GM23338 (cell line): Measurements from ENCODE around the gene PALLD. TPM values are rescaled to one million over a fixed set of nuclear protein-coding genes. Genes with fewer than 3 reads are reported as not detected.

ENCODE experiments used
- ATAC-seq: fragments of 200-7000 bp; cut with Tn5 transposase; 3 replicates; pipeline ENCODE4 v1.9.1; 2020
- DNase-seq: peaks from one replicate; pipeline ENCODE4 v3.0.0-alpha.2; 2015; ENCODE audit warnings: low spot score
- H2AFZ ChIP-seq: fragments of 200-600 bp; sonication (generic); 2 replicates; pipeline ENCODE4 v1.8.0; 2016; ENCODE audit warnings: antibody characterized with exemption, mild to moderate bottlenecking, moderate library complexity
- H3F3A ChIP-seq: fragments of 200-600 bp; sonication (generic); replicated peaks from 2 replicates; pipeline ENCODE4 v1.8.0; 2017; ENCODE audit warnings: antibody characterized with exemption, mixed run types, low read depth
- H3K27ac ChIP-seq: fragments of 200-600 bp; sonication (generic); 2 replicates; pipeline ENCODE4 v1.6.1; 2016; ENCODE audit warnings: low read depth
- H3K27me3 ChIP-seq: fragments of 200-600 bp; sonication (generic); 2 replicates; pipeline ENCODE4 v1.8.0; 2016; ENCODE audit warnings: mild to moderate bottlenecking, mixed run types, moderate library complexity; ENCODE audit not compliant: insufficient read depth
- H3K36me3 ChIP-seq: fragments of 200-600 bp; sonication (generic); 2 replicates; pipeline ENCODE4 v1.8.0; 2016; ENCODE audit warnings: mild to moderate bottlenecking; ENCODE audit not compliant: insufficient read depth
- H3K4me1 ChIP-seq: fragments of 200-600 bp; sonication (generic); 2 replicates; pipeline ENCODE4 v1.8.0; 2016; ENCODE audit warnings: mild to moderate bottlenecking, moderate library complexity; ENCODE audit not compliant: insufficient read depth
- H3K4me2 ChIP-seq: fragments of 200-600 bp; sonication (generic); 2 replicates; pipeline ENCODE4 v1.7.1; 2017; ENCODE audit warnings: mixed run types
- H3K4me3 ChIP-seq: fragments of 200-600 bp; sonication (generic); 2 replicates; pipeline ENCODE4 v1.6.1; 2016; ENCODE audit warnings: mixed run types
- H3K79me2 ChIP-seq: fragments of 200-600 bp; sonication (generic); replicated peaks from 2 replicates; pipeline ENCODE4 v1.8.0; 2017; ENCODE audit warnings: mild to moderate bottlenecking; ENCODE audit not compliant: insufficient read depth
- H3K9me2 ChIP-seq: fragments of 200-600 bp; sonication (generic); 2 replicates; pipeline ENCODE4 v1.8.0; 2017; ENCODE audit not compliant: insufficient read depth
- H4K20me1 ChIP-seq: fragments of 200-600 bp; sonication (generic); replicated peaks from 2 replicates; pipeline ENCODE4 v1.8.0; 2017; ENCODE audit warnings: mild to moderate bottlenecking; ENCODE audit not compliant: insufficient read depth
- H3K27ac Mint-ChIP-seq: 2 replicates; pipeline ENCODE4 v1.8.0; 2020; ENCODE audit warnings: inconsistent platforms, mild to moderate bottlenecking, moderate library complexity, mixed read lengths
- H3K27me3 Mint-ChIP-seq: 3 replicates; pipeline ENCODE4 v1.8.0; 2022; ENCODE audit warnings: low read depth, mild to moderate bottlenecking, moderate library complexity, mixed read lengths, inconsistent platforms; ENCODE audit not compliant: insufficient read depth, poor library complexity
- H3K36me3 Mint-ChIP-seq: 3 replicates; pipeline ENCODE4 v1.8.0; 2021; ENCODE audit warnings: low read depth, mild to moderate bottlenecking, inconsistent platforms, moderate library complexity, mixed read lengths
- H3K4me1 Mint-ChIP-seq: 3 replicates; pipeline ENCODE4 v1.8.0; 2020; ENCODE audit warnings: mild to moderate bottlenecking, inconsistent platforms, mixed read lengths
- H3K4me3 Mint-ChIP-seq: 3 replicates; pipeline ENCODE4 v1.8.0; 2021; ENCODE audit warnings: moderate library complexity, mild to moderate bottlenecking, inconsistent platforms, mixed read lengths
- H3K9me3 Mint-ChIP-seq: 3 replicates; pipeline ENCODE4 v1.8.0; 2020; ENCODE audit warnings: moderate library complexity, mild to moderate bottlenecking, inconsistent platforms, mixed read lengths
- ETS1 ChIP-seq: IDR thresholded peaks from 2 replicates; pipeline ENCODE4 v1.6.1; 2016; ENCODE audit warnings: antibody characterized with exemption
- EZH2phosphoT487 ChIP-seq: fragments of 200-600 bp; sonication (generic); IDR thresholded peaks from one replicate; pipeline ENCODE4 v1.8.1; 2018; ENCODE audit warnings: antibody characterized with exemption; ENCODE audit not compliant: unreplicated experiment
- NANOG ChIP-seq: IDR thresholded peaks from 2 replicates; pipeline ENCODE4 v1.6.1; 2016; ENCODE audit warnings: antibody characterized with exemption, borderline replicate concordance
- POLR2AphosphoS5 ChIP-seq: IDR thresholded peaks from 2 replicates; pipeline ENCODE4 v1.6.1; 2016; ENCODE audit warnings: antibody characterized with exemption, low read depth
- STAT1 ChIP-seq: IDR thresholded peaks from one replicate; pipeline ENCODE4 v1.6.1; 2016; ENCODE audit warnings: antibody characterized with exemption; ENCODE audit not compliant: unreplicated experiment
- ZNF114 ChIP-seq: fragments of 250-450 bp; sonication (Bioruptor Pico); IDR thresholded peaks from 2 replicates; pipeline ENCODE4 v1.5.0; 2020; ENCODE audit warnings: mild to moderate bottlenecking, moderate library complexity
- ZNF462 ChIP-seq: fragments of 250-450 bp; sonication (Bioruptor Pico); IDR thresholded peaks from 2 replicates; pipeline ENCODE4 v1.5.0; 2020; ENCODE audit warnings: mild to moderate bottlenecking, moderate library complexity
- polyA plus RNA-seq: library from polyadenylated mRNA; unstranded; fragments of >200 nt; fragmentation: Nextera tagmentation; extraction: Ambion mirVana; gene quantifications from 2 replicates; pipeline ENCODE4 v1.2.1, GENCODE V29; 2016
- total RNA-seq: library from RNA; depleted of rRNA; stranded (reverse); fragments of >200 nt; shearing (Covaris generic); gene quantifications from 2 replicates; pipeline ENCODE4 v1.2.3, GENCODE V29; 2014

PALLD gene
- total and polyA plus RNA-seq, 2 experiments from 2014 or later, result 13.1 to 30.2 TPM

GRCh38 chr4:168683595-168683994 lies 186.7 kb downstream of the PALLD start (continued):
- TF ChIP-seq ZNF462 (CRISPR knock-in tag), result no peak
- no peak for TF ChIP-seq NANOG
- TF ChIP-seq POLR2AphosphoS5, result no peak

GRCh38 chr4:168685136-168685809 lies 188.4 kb downstream of the PALLD start:
- Mint-ChIP-seq H3K4me1 (peaks cover 15% of the 10 kb centered on the region), H3K27ac (no peak overlapping the region), H3K9me3 (no peaks in the 10 kb centered on the region), H3K4me3 (no peak overlapping the region), H3K27me3 (no peaks in the 10 kb centered on the region), H3K36me3 (no peaks in the 10 kb centered on the region; the same call in 2 of the 3 replicates)
- no peaks in the 10 kb centered on the region for H3F3A ChIP-seq
- no peaks in the 10 kb centered on the region for H3K27me3 ChIP-seq
- H3K4me3 ChIP-seq, result no peak overlapping the region
- H3K9me2 ChIP-seq, result no peaks in the 10 kb centered on the region
- ATAC-seq (no peak), DNase-seq (no peak)
- H3K27ac ChIP-seq, result no peak overlapping the region
- H3K4me1 ChIP-seq, result 0 out of 2 replicates have a peak, but pooled peaks cover 4% of the 10 kb centered on the region
- H3K36me3 ChIP-seq, result no peaks in the 10 kb centered on the region
- H3K4me2 ChIP-seq, result no peak overlapping the region
- no peak overlapping the region for H2AFZ ChIP-seq
- no peaks in the 10 kb centered on the region for H3K79me2 ChIP-seq
- no peaks in the 10 kb centered on the region for H4K20me1 ChIP-seq
- no peak for TF ChIP-seq ZNF462 (CRISPR knock-in tag)
- TF ChIP-seq EZH2phosphoT487, result no peak
- no peak for TF ChIP-seq ETS1
- no peak for TF ChIP-seq ZNF114 (CRISPR knock-in tag)
- TF ChIP-seq STAT1, result no peak
